Epithelial cell of proximal tubule (primary cell): ENCODE measurements around the gene PDPN. TPM values are rescaled to one million over a fixed set of nuclear protein-coding genes. Genes with fewer than 3 reads are reported as not detected.

Source experiments
- DNase-seq: peaks from one replicate; pipeline ENCODE4 v3.0.0-alpha.2; 2011; ENCODE audit warnings: low read depth
- H3K4me3 ChIP-seq: 2 replicates; pipeline ENCODE4 v1.5.1; 2011; ENCODE audit warnings: low read depth, mild to moderate bottlenecking, low read length
- total RNA-seq: library from RNA; depleted of rRNA; stranded (reverse); fragments of >200 nt; gene quantifications from 2 replicates; pipeline ENCODE4 v1.2.3, GENCODE V29; 2015
- TF ChIP-seq, protein P1 (sequence below): conservative IDR thresholded peaks from 2 replicates; pipeline ENCODE4 v1.5.1; 2012; ENCODE audit warnings: low read depth, mild to moderate bottlenecking, low read length

Gene PDPN
- total RNA-seq, 1 donor from 2014 or later, result 7.6 TPM

DNA sequence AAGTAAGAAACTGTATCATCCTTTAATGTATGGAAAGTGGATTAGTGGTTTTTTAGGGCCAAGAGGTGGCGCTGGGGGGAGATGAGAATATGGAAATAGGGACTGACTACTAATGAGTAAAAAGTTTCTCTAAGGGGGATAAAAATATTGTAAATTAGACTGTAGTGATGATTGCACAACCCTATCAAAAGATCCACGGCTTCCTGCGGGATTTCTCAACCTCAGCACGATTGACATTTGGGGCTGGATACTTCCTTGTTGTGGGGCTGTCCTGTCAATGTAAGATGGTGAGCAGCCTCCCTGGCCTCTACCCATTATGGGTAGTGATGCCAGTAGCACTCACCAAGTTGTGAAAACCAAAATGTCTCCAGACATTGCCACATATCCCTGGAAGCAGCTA lies 80.3 kb downstream of the PDPN start:
- H3K4me3 ChIP-seq, result no peak overlapping the region
- no peak for DNase-seq
- TF ChIP-seq, protein P1, sequence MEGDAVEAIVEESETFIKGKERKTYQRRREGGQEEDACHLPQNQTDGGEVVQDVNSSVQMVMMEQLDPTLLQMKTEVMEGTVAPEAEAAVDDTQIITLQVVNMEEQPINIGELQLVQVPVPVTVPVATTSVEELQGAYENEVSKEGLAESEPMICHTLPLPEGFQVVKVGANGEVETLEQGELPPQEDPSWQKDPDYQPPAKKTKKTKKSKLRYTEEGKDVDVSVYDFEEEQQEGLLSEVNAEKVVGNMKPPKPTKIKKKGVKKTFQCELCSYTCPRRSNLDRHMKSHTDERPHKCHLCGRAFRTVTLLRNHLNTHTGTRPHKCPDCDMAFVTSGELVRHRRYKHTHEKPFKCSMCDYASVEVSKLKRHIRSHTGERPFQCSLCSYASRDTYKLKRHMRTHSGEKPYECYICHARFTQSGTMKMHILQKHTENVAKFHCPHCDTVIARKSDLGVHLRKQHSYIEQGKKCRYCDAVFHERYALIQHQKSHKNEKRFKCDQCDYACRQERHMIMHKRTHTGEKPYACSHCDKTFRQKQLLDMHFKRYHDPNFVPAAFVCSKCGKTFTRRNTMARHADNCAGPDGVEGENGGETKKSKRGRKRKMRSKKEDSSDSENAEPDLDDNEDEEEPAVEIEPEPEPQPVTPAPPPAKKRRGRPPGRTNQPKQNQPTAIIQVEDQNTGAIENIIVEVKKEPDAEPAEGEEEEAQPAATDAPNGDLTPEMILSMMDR, result no peak

DNA sequence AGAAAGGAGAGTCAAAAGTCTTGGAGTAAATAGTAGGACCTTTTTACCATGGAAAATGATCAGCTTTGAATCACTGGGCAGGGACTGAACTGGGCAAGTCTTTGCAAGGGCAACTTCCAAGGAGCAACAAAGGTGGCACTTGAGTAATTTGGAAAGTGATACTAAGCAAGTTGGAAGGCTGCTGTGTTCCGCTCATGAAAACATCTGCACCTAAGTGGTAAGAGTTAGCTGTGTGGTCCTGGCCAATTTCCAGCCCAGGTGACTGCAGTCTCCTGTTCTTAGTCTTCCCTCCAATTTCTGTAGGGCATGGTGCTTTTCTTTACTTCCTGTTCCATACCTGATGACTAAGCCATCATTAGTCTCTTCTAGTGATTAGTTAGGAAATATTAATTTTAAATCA lies 80.8 kb downstream of the PDPN start:
- TF ChIP-seq, protein P1, result no peak
- DNase-seq, result no peak
- no peak overlapping the region for H3K4me3 ChIP-seq

DNA sequence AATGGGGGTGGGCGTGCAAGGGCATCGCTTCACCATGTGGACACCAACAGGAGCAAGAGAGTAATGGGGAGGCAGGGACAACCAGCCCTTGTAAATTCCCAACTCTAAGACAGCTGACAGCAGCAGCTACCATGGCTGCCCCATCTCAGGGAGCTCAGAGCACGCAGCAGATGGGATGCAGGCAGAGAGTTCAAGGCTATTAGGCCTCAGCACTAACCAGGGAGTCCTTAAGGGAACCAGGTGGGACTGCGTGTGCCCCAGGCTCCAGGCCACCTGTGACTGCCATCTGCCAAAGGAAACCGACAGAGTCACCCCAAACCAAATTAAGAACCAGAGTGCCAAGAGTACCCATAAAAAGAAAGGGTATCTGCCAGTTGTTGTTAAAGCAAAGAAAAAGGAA lies 82.7 kb downstream of the PDPN start:
- no peak overlapping the region for H3K4me3 ChIP-seq
- DNase-seq, result no peak
- TF ChIP-seq, protein P1, result no peak

Other genes with a start within 250 kb of the PDPN start
- not detected in 2 replicates for gene PRAMEF14, start 236.7 kb upstream of the PDPN start, total RNA-seq
- not detected in 2 replicates for gene PRAMEF19, start 211.9 kb upstream of the PDPN start, total RNA-seq
- not detected in 2 replicates for gene PRAMEF17, start 194.2 kb upstream of the PDPN start, total RNA-seq
- gene PRAMEF20, start 173.4 kb upstream of the PDPN start, total RNA-seq, result not detected in 2 replicates
- gene LRRC38, start 69.8 kb upstream of the PDPN start, total RNA-seq, result 0.36 TPM in 1 of 2 replicates, not detected in the other
- 10.3 and 12.5 TPM in 2 replicates for gene PRDM2, start 116.4 kb downstream of the PDPN start, total RNA-seq